SK-N-SH treated with all-trans-retinoic acid at 6 μM for 48 hours (cell line): ENCODE results near the gene FGF5.

Experiments used
- ATAC-seq: fragments of 200-7000 bp; cut with Tn5 transposase; 3 replicates; pipeline ENCODE4 v1.9.1; 2020; ENCODE audit warnings: mild to moderate bottlenecking, moderate library complexity
- ARNTL ChIP-seq: fragments of 450-650 bp; formaldehyde crosslinking; IDR thresholded peaks from 2 replicates; pipeline ENCODE4 v1.5.0; 2020; ENCODE audit warnings: low read depth, mild to moderate bottlenecking, moderate library complexity, borderline replicate concordance
- BACH2 ChIP-seq: fragments of 250-450 bp; sonication (Bioruptor Pico); IDR thresholded peaks from 2 replicates; pipeline ENCODE4 v1.9.0; 2021; ENCODE audit warnings: mild to moderate bottlenecking, borderline replicate concordance
- CSDC2 ChIP-seq: fragments of 250-450 bp; sonication (Bioruptor Pico); IDR thresholded peaks from 2 replicates; pipeline ENCODE4 v1.5.0; 2020; ENCODE audit warnings: mild to moderate bottlenecking, moderate library complexity
- ESRRG ChIP-seq: fragments of 250-450 bp; sonication (Bioruptor Pico); IDR thresholded peaks from 2 replicates; pipeline ENCODE4 v1.6.1; 2021; ENCODE audit warnings: mild to moderate bottlenecking
- GLIS3 ChIP-seq: fragments of 250-450 bp; sonication (Bioruptor Pico); IDR thresholded peaks from 2 replicates; pipeline ENCODE4 v1.5.0; 2020; ENCODE audit warnings: mild to moderate bottlenecking, moderate library complexity
- OSR1 ChIP-seq: fragments of 250-450 bp; sonication (Bioruptor Pico); IDR thresholded peaks from 2 replicates; pipeline ENCODE4 v1.8.0; 2022; ENCODE audit warnings: moderate library complexity, mild to moderate bottlenecking, inconsistent platforms
- PPARA ChIP-seq: fragments of 250-450 bp; sonication (Bioruptor Pico); IDR thresholded peaks from 2 replicates; pipeline ENCODE4 v1.5.0; 2020; ENCODE audit warnings: mild to moderate bottlenecking, borderline replicate concordance
- RARB ChIP-seq: fragments of 250-450 bp; sonication (Bioruptor Pico); IDR thresholded peaks from 2 replicates; pipeline ENCODE4 v1.8.0; 2021; ENCODE audit warnings: mild to moderate bottlenecking, moderate library complexity
- SNAI2 ChIP-seq: fragments of 250-450 bp; sonication (Bioruptor Pico); IDR thresholded peaks from 2 replicates; pipeline ENCODE4 v1.5.0; 2020; ENCODE audit warnings: mild to moderate bottlenecking, moderate library complexity
- TCF4 ChIP-seq: fragments of 250-450 bp; sonication (Bioruptor Pico); IDR thresholded peaks from 2 replicates; pipeline ENCODE4 v1.8.0; 2021; ENCODE audit warnings: mild to moderate bottlenecking, moderate library complexity, borderline replicate concordance
- TOX ChIP-seq: fragments of 250-450 bp; sonication (Bioruptor Pico); IDR thresholded peaks from 2 replicates; pipeline ENCODE4 v1.8.0; 2021; ENCODE audit warnings: mild to moderate bottlenecking, moderate library complexity, borderline replicate concordance
- ZFP30 ChIP-seq: fragments of 450-650 bp; formaldehyde crosslinking; IDR thresholded peaks from 2 replicates; pipeline ENCODE4 v1.5.0; 2022; ENCODE audit warnings: mild to moderate bottlenecking, moderate library complexity
- ZNF565 ChIP-seq: fragments of 450-650 bp; formaldehyde crosslinking; conservative IDR thresholded peaks from 2 replicates; pipeline ENCODE4 v1.5.0; 2020; ENCODE audit warnings: low read depth, mild to moderate bottlenecking, moderate library complexity
- ZNF70 ChIP-seq: fragments of 450-650 bp; formaldehyde crosslinking; IDR thresholded peaks from 2 replicates; pipeline ENCODE4 v1.5.0; 2020; ENCODE audit warnings: mild to moderate bottlenecking, moderate library complexity
- ZNF8 ChIP-seq: fragments of 450-650 bp; formaldehyde crosslinking; IDR thresholded peaks from 2 replicates; pipeline ENCODE4 v1.5.0; 2020; ENCODE audit warnings: mild to moderate bottlenecking, moderate library complexity
- TF ChIP-seq, protein P1 (sequence below): fragments of 250-450 bp; sonication (Bioruptor Pico); IDR thresholded peaks from 2 replicates; pipeline ENCODE4 v1.5.1; 2020; ENCODE audit warnings: low read depth, mild to moderate bottlenecking, moderate library complexity
- TF ChIP-seq, protein P2 (sequence below): fragments of 250-450 bp; sonication (Bioruptor Pico); IDR thresholded peaks from 2 replicates; pipeline ENCODE4 v1.8.0; 2021; ENCODE audit warnings: low read depth, mild to moderate bottlenecking, moderate library complexity, borderline replicate concordance
- TF ChIP-seq, protein P3 (sequence below): fragments of 250-450 bp; sonication (Bioruptor Pico); IDR thresholded peaks from 2 replicates; pipeline ENCODE4 v1.8.0; 2020; ENCODE audit warnings: mild to moderate bottlenecking, moderate library complexity, borderline replicate concordance
- TF ChIP-seq, protein P4 (sequence below): fragments of 250-450 bp; sonication (Bioruptor Pico); IDR thresholded peaks from 2 replicates; pipeline ENCODE4 v1.5.1; 2021; ENCODE audit warnings: mild to moderate bottlenecking, moderate library complexity
- TF ChIP-seq, protein P5 (sequence below): fragments of 250-450 bp; sonication (Bioruptor Pico); IDR thresholded peaks from 2 replicates; pipeline ENCODE4 v1.5.0; 2020; ENCODE audit warnings: mild to moderate bottlenecking, moderate library complexity

FGF5 gene

DNA sequence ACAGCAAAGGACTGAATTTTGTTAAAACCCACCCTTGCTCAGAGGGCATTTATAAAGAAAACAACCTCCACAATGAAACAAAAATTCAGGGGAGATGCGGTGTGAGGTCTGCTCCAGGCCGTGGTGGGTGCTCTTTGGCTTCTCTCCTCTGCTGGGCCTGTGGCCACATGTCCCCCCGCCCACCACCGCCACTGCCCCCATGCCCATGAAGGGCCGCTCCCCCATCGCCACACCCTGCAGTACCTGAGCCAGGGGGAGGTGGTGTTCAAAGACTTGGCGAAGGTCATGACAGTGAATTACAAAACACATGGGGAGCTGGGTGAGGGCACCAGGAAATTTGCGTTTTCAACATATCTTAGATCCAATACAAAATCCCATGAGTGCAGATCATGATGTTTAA lies 54.9 kb downstream of the FGF5 start:
- ATAC-seq = no peak
- TF ChIP-seq, protein P1, sequence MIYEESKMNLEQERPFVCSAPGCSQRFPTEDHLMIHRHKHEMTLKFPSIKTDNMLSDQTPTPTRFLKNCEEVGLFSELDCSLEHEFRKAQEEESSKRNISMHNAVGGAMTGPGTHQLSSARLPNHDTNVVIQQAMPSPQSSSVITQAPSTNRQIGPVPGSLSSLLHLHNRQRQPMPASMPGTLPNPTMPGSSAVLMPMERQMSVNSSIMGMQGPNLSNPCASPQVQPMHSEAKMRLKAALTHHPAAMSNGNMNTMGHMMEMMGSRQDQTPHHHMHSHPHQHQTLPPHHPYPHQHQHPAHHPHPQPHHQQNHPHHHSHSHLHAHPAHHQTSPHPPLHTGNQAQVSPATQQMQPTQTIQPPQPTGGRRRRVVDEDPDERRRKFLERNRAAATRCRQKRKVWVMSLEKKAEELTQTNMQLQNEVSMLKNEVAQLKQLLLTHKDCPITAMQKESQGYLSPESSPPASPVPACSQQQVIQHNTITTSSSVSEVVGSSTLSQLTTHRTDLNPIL (CRISPR knock-in tag) = no peak
- TF ChIP-seq, protein P2, sequence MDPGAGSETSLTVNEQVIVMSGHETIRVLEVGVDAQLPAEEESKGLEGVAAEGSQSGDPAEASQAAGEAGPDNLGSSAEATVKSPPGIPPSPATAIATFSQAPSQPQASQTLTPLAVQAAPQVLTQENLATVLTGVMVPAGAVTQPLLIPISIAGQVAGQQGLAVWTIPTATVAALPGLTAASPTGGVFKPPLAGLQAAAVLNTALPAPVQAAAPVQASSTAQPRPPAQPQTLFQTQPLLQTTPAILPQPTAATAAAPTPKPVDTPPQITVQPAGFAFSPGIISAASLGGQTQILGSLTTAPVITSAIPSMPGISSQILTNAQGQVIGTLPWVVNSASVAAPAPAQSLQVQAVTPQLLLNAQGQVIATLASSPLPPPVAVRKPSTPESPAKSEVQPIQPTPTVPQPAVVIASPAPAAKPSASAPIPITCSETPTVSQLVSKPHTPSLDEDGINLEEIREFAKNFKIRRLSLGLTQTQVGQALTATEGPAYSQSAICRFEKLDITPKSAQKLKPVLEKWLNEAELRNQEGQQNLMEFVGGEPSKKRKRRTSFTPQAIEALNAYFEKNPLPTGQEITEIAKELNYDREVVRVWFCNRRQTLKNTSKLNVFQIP (CRISPR knock-in tag) = no peak
- TF ChIP-seq, protein P3, sequence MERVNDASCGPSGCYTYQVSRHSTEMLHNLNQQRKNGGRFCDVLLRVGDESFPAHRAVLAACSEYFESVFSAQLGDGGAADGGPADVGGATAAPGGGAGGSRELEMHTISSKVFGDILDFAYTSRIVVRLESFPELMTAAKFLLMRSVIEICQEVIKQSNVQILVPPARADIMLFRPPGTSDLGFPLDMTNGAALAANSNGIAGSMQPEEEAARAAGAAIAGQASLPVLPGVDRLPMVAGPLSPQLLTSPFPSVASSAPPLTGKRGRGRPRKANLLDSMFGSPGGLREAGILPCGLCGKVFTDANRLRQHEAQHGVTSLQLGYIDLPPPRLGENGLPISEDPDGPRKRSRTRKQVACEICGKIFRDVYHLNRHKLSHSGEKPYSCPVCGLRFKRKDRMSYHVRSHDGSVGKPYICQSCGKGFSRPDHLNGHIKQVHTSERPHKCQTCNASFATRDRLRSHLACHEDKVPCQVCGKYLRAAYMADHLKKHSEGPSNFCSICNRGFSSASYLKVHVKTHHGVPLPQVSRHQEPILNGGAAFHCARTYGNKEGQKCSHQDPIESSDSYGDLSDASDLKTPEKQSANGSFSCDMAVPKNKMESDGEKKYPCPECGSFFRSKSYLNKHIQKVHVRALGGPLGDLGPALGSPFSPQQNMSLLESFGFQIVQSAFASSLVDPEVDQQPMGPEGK (CRISPR knock-in tag) = no peak
- TF ChIP-seq ESRRG (CRISPR knock-in tag) = no peak
- TF ChIP-seq ARNTL = no peak
- TF ChIP-seq ZNF565 (CRISPR knock-in tag) = no peak
- no peak for TF ChIP-seq TOX (CRISPR knock-in tag)
- TF ChIP-seq ZNF8 (CRISPR knock-in tag) = no peak
- TF ChIP-seq RARB (CRISPR knock-in tag) = no peak
- no peak for TF ChIP-seq BACH2 (CRISPR knock-in tag)
- TF ChIP-seq SNAI2 (CRISPR knock-in tag) = no peak
- TF ChIP-seq GLIS3 (CRISPR knock-in tag) = no peak
- TF ChIP-seq ZNF70 = no peak
- TF ChIP-seq TCF4 (CRISPR knock-in tag) = no peak
- TF ChIP-seq, protein P4, sequence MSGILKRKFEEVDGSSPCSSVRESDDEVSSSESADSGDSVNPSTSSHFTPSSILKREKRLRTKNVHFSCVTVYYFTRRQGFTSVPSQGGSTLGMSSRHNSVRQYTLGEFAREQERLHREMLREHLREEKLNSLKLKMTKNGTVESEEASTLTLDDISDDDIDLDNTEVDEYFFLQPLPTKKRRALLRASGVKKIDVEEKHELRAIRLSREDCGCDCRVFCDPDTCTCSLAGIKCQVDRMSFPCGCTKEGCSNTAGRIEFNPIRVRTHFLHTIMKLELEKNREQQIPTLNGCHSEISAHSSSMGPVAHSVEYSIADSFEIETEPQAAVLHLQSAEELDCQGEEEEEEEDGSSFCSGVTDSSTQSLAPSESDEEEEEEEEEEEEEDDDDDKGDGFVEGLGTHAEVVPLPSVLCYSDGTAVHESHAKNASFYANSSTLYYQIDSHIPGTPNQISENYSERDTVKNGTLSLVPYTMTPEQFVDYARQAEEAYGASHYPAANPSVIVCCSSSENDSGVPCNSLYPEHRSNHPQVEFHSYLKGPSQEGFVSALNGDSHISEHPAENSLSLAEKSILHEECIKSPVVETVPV (CRISPR knock-in tag) = no peak

DNA sequence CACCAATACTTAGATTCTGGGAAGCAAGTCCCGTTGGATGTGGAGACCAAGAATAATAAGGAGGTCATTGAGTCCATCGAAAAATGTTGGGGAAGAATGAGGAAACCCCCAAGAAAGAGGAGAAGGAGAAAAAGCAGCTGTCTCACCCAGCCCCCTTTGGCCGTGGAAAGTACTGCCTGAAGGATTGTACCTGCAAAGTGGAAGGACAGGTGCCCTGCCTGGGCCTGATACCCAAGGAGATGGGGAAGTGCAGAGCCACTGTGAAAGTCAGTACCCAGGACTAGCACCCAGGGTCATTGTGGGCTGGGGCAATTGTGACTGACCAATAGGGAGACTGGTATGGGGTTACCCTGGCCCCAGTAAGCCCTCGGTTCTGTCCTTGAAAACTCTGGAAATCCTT lies 55.3 kb downstream of the FGF5 start:
- ATAC-seq = no peak; the same call in 2 of the 3 replicates
- TF ChIP-seq, protein P4 (CRISPR knock-in tag) = no peak
- TF ChIP-seq GLIS3 (CRISPR knock-in tag) (no peak), TOX (CRISPR knock-in tag) (no peak), CSDC2 (CRISPR knock-in tag) (no peak), TCF4 (CRISPR knock-in tag) (no peak), ZFP30 (CRISPR knock-in tag) (no peak), ESRRG (CRISPR knock-in tag) (no peak)
- TF ChIP-seq, protein P1 (CRISPR knock-in tag) = no peak

DNA sequence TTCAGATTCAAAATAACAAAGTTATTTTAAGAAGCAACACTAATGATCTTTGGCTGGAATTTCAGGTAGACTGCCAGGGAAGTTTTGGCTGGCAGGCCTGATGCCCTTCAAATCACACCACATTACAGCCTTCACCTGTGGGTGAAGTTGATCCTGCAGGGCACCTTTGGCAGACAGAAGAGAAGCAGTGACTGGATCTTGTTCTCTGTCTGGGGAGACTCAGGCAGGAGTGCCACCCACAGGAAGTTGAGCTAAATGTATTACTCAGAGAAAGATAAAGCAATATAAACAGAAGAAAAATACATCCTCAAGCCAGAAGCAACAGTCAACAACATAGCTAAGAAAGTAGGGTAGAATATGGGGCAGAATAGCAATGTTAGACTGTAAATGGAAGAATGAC lies 56.3 kb downstream of the FGF5 start:
- ATAC-seq = peak; percentile 80
- TF ChIP-seq TCF4 (CRISPR knock-in tag) (no peak), SNAI2 (CRISPR knock-in tag) (no peak), TOX (CRISPR knock-in tag) (no peak), ZNF8 (CRISPR knock-in tag) (no peak), ZNF565 (CRISPR knock-in tag) (no peak), ZNF70 (no peak), OSR1 (CRISPR knock-in tag) (no peak), GLIS3 (CRISPR knock-in tag) (no peak), ZFP30 (CRISPR knock-in tag) (no peak), CSDC2 (CRISPR knock-in tag) (no peak), ESRRG (CRISPR knock-in tag) (no peak), PPARA (no peak), ARNTL (no peak)
- TF ChIP-seq, protein P3 (CRISPR knock-in tag) = no peak
- TF ChIP-seq, protein P5, sequence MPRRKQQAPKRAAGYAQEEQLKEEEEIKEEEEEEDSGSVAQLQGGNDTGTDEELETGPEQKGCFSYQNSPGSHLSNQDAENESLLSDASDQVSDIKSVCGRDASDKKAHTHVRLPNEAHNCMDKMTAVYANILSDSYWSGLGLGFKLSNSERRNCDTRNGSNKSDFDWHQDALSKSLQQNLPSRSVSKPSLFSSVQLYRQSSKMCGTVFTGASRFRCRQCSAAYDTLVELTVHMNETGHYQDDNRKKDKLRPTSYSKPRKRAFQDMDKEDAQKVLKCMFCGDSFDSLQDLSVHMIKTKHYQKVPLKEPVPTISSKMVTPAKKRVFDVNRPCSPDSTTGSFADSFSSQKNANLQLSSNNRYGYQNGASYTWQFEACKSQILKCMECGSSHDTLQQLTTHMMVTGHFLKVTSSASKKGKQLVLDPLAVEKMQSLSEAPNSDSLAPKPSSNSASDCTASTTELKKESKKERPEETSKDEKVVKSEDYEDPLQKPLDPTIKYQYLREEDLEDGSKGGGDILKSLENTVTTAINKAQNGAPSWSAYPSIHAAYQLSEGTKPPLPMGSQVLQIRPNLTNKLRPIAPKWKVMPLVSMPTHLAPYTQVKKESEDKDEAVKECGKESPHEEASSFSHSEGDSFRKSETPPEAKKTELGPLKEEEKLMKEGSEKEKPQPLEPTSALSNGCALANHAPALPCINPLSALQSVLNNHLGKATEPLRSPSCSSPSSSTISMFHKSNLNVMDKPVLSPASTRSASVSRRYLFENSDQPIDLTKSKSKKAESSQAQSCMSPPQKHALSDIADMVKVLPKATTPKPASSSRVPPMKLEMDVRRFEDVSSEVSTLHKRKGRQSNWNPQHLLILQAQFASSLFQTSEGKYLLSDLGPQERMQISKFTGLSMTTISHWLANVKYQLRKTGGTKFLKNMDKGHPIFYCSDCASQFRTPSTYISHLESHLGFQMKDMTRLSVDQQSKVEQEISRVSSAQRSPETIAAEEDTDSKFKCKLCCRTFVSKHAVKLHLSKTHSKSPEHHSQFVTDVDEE (CRISPR knock-in tag) = no peak
- TF ChIP-seq, protein P1 (CRISPR knock-in tag) = no peak
